ENCODE measurements around the gene SLC43A3. TPM values are rescaled to one million over a fixed set of nuclear protein-coding genes. Genes with fewer than 3 reads are reported as not detected.

The SLC43A3 gene
- total RNA-seq, 2 experiments from 2014 or later = 98.2 to 104 TPM

DNA sequence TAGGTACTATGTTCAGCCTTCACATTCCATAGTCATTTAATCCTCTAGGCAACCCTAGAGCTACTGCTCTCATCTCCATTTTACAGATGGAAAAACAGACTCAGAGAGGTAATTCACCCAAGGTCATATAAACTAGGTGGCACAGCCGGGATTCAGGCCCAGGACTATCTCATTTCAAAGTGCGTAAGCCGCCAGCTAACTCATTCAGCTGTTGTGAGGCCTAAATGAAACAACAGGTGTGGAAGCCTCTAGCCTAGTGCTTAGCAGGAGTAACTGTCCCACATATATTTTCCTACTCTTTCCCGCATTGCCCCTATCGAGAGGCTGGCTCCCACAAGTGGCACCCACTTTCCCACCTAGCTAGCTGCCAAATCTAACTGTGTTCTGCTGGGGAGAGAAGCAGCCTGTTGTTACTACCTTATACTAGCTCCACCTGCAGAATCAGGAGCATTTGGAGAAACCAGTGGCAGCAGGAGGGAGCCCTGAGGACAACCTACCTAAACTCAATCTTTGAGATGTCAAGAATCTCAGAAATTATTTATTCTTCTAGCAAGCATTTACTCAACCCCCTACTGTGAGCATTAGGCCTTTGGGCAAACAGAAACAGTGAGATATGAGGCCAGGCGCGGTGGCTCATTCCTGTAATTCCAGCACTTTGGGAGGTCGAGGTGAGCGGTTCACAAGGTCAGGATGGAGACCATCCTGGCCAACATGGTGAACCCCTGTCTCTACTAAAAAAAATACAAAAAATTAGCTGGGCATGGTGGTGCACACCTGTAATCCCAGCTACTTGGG is 66.8 kb downstream of the SLC43A3 start:
- Mint-ChIP-seq H3K27me3 (peaks cover 9% of the 10 kb centered on the region), H3K4me3 (no peak overlapping the region), H3K4me1 (peaks cover 4% of the 10 kb centered on the region), H3K36me3 (ENCODE audit: low read depth) (no peaks in the 10 kb centered on the region), H3K9me3 (no peaks in the 10 kb centered on the region), H3K27ac (no peak overlapping the region)
- ChIA-PET POLR2A (no interaction called here), CTCF (interaction anchor here (0.9 to 1.4 kb wide), 3 partner anchors 14 to 133 kb away, joined by 3 to 8 read pairs (median 4); no protein-coding TSS in a partner anchor)
- no peak for DNase-seq

- POLR2A ChIA-PET = no interaction called here
- Mint-ChIP-seq H3K27me3 (peaks cover 10% of the 10 kb centered on the region), H3K27ac (no peak overlapping the region), H3K36me3 (ENCODE audit: low read depth) (no peaks in the 10 kb centered on the region), H3K9me3 (no peaks in the 10 kb centered on the region), H3K4me3 (no peak overlapping the region), H3K4me1 (peaks cover 4% of the 10 kb centered on the region)
- CTCF ChIA-PET = interaction anchor here (1.3 to 1.4 kb wide), 2 partner anchors 13 to 98 kb away, joined by 4 to 8 read pairs; no protein-coding TSS in a partner anchor
- DNase-seq = no peak
Measured at GRCh38 chr11:57359396-57359795, 67.5 kb downstream of the SLC43A3 start.

GRCh38 chr11:57358991-57359390 is 67.9 kb downstream of the SLC43A3 start:
- H3K4me3 Mint-ChIP-seq = no peak overlapping the region
- H3K27ac Mint-ChIP-seq = no peak overlapping the region
- H3K36me3 Mint-ChIP-seq (ENCODE audit: low read depth) = no peaks in the 10 kb centered on the region
- peaks cover 11% of the 10 kb centered on the region for H3K27me3 Mint-ChIP-seq
- H3K9me3 Mint-ChIP-seq = no peaks in the 10 kb centered on the region
- ChIA-PET POLR2A (no interaction called here), CTCF (interaction anchor here (1.4 kb wide), 1 partner anchor 13 kb away, joined by 4 read pairs; no protein-coding TSS in a partner anchor)
- no peak for DNase-seq
- H3K4me1 Mint-ChIP-seq = peaks cover 4% of the 10 kb centered on the region

GRCh38 chr11:57358543-57358961 is 68.4 kb downstream of the SLC43A3 start:
- ChIA-PET POLR2A (no interaction called here), CTCF (no interaction called here)
- DNase-seq = no peak
- Mint-ChIP-seq H3K4me1 (peaks cover 4% of the 10 kb centered on the region), H3K27ac (no peak overlapping the region), H3K4me3 (no peak overlapping the region), H3K36me3 (ENCODE audit: low read depth) (no peaks in the 10 kb centered on the region), H3K27me3 (peaks cover 11% of the 10 kb centered on the region), H3K9me3 (no peaks in the 10 kb centered on the region)

GRCh38 chr11:57357856-57358255 is 69.1 kb downstream of the SLC43A3 start:
- POLR2A ChIA-PET = no interaction called here
- no peak overlapping the region for H3K4me3 Mint-ChIP-seq
- no peaks in the 10 kb centered on the region for H3K9me3 Mint-ChIP-seq
- CTCF ChIA-PET = no interaction called here
- no peak for DNase-seq
- H3K36me3 Mint-ChIP-seq (ENCODE audit: low read depth) = no peaks in the 10 kb centered on the region
- peaks cover 16% of the 10 kb centered on the region for H3K27me3 Mint-ChIP-seq
- no peak overlapping the region for H3K27ac Mint-ChIP-seq
- H3K4me1 Mint-ChIP-seq = peaks cover 4% of the 10 kb centered on the region

GRCh38 chr11:57357310-57357709 is 69.6 kb downstream of the SLC43A3 start:
- no peak for DNase-seq
- H3K4me3 Mint-ChIP-seq = no peak overlapping the region
- POLR2A ChIA-PET = no interaction called here

More at GRCh38 chr11:57357310-57357709, 69.6 kb downstream of the SLC43A3 start:
- CTCF ChIA-PET = no interaction called here
- Mint-ChIP-seq H3K4me1 (peaks cover 4% of the 10 kb centered on the region), H3K36me3 (ENCODE audit: low read depth) (no peaks in the 10 kb centered on the region), H3K9me3 (no peaks in the 10 kb centered on the region), H3K27ac (no peak overlapping the region), H3K27me3 (peaks cover 16% of the 10 kb centered on the region)

Other genes with a start within 250 kb of the SLC43A3 start
- gene LRRC55, start 245.2 kb downstream of the SLC43A3 start, total RNA-seq = not detected
- not detected for gene APLNR, start 189.9 kb downstream of the SLC43A3 start, total RNA-seq
- 10 to 100 TPM in 1 of 2 experiments, 1 to 10 TPM in 1; 8.9 to 10.4 TPM for gene TNKS1BP1, start 102.2 kb downstream of the SLC43A3 start, total RNA-seq
- gene SSRP1, start 91.2 kb downstream of the SLC43A3 start, total RNA-seq = 100 to 1,000 TPM; 165 to 175 TPM
- gene P2RX3, start 88.8 kb downstream of the SLC43A3 start, total RNA-seq = not detected
- not detected for gene PRG3, start 46.0 kb downstream of the SLC43A3 start, total RNA-seq
- gene PRG2, start 36.5 kb downstream of the SLC43A3 start, total RNA-seq = under 1 TPM; 0.17 to 0.40 TPM
- under 1 TPM in 1 of 2 experiments, not detected in 1; 0.35 TPM for gene RTN4RL2, start 33.4 kb upstream of the SLC43A3 start, total RNA-seq
- gene SLC43A1, start 88.6 kb upstream of the SLC43A3 start, total RNA-seq = 10 to 100 TPM; 22.9 to 23.4 TPM
- 10 to 100 TPM; 87.3 to 97.7 TPM for gene TIMM10, start 103.6 kb upstream of the SLC43A3 start, total RNA-seq
- gene SMTNL1, start 110.5 kb upstream of the SLC43A3 start, total RNA-seq = not detected
- gene UBE2L6, start 140.6 kb upstream of the SLC43A3 start, total RNA-seq = 100 to 1,000 TPM; 303 to 350 TPM
- gene SERPING1, start 170.6 kb upstream of the SLC43A3 start, total RNA-seq = under 1 TPM in 1 of 2 experiments, not detected in 1; 0.23 TPM
- gene YPEL4, start 222.8 kb upstream of the SLC43A3 start, total RNA-seq = under 1 TPM; 0.17 to 0.19 TPM
- gene CLP1, start 230.6 kb upstream of the SLC43A3 start, total RNA-seq = 10 to 100 TPM; 17.1 to 21.2 TPM
- 10 to 100 TPM; 62.9 to 65.5 TPM for gene ZDHHC5, start 241.0 kb upstream of the SLC43A3 start, total RNA-seq